Skin epidermis (tissue), 12 donors: ENCODE data around the gene PSMC3.
A peak's percentile ranks its signal among the peaks of the same experiment; 100 is the strongest.

Experiments used
- H3K27ac ChIP-seq, 21 experiments: fragments of 200-600 bp; sonication (generic) in 11 of 21; one replicate each; pipeline ENCODE4 v1.5.0; 2020; ENCODE audit warnings: mild to moderate bottlenecking in 3 of 21, inconsistent platforms in 2 of 21, moderate library complexity in 2 of 21
- H3K4me3 ChIP-seq, 7 experiments: fragments of 200-600 bp; sonication (generic) in 2 of 7; one replicate each; pipeline ENCODE4 v1.5.0; 2020; ENCODE audit warnings: inconsistent platforms in 2 of 7, mild to moderate bottlenecking in 2 of 7, moderate library complexity in 1 of 7

The PSMC3 gene

DNA sequence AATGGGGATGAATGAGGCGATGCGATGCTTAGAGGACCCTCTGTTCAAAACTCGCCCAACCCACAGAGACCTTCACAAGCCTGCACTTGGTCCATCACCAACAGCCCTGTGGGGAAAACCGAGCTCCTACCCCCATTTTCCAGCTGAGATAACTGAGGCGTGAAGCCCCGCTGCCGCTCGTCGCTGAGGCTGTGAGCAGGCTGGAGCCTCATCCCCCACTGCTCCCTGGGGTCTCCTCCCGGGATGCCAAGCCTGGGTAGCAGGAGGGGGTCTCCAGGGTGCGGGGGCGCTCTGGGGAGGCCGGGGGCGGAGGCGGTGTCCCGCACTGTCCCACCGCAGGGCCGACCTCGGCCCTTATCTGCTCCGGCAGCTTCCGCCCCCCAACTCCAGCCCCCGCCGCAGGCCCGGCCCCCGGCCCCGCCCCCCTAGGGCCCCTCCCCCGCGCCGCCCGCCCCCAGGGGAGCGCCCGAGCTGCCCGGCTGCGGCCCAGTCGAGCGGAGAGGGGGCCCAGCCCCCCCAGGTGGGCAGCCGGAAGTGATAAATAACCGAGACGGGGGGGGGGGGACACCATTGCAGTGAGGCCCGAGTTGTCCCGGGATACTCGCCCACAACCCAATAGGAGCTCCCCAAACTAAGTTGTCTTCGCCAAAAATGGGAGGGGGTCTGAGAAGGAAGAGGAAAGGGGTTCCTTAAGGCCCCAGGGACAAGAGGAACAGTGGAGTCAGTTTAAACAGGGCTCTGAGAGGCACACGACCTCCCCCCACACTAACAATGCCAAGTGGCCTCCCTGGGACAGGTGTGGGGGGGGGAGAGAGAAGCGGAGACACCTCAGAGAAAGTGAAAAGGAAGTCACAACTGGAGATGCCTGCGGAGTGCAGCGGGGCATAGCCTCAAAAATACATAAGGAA lies 26.1 kb downstream of the PSMC3 start:
- Histone ChIP-seq H3K27ac (peak overlapping the region in 20 of 21 experiments; percentile 12 to 89 (median 84)), H3K4me3 (peak overlapping the region; percentile 27 to 48 (median 35))

DNA sequence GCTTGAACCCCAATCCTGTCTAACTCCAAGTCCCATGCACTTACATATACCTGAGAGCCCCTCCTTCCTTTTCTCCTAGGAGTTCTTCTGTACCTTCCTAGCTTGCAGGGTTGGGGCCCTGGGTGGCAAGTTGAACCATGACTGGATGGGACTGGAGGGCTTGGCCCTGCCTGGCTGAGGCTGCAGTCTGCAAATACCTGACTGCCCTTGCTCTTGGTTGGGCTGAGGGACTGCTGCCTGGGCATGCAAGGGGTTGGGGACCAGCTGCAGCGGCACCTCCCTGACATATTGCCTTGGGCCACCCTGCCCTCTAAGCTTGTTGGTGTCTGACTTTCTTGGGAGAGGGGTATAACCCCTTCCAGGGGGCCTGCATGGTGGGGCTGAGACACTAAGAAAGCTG lies 27.7 kb downstream of the PSMC3 start:
- Histone ChIP-seq H3K4me3 (no peak overlapping the region), H3K27ac (peak overlapping the region in 5 of 21 experiments; percentile 7 to 86 (median 40))

DNA sequence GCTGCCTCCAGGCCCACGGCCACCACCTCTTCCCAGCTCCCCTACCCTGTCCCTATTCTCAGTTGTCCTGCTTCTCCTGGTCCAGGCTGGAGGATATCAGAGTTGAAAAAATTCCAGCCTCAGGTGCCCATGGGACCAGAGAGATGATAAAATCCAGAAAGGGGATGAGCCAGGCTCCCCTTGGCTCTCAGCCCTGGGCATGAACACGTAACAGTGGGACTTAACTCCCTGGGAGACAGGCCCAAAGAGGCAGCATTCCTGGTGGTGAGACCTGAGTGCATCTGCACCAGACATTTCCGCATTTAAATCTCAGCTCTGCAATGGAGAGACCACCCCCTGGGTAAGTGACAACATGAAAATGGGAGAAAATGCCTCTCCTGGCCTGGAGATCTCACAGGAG lies 28.2 kb downstream of the PSMC3 start:
- peak overlapping the region in 5 of 21 experiments; percentile 3 to 46 (median 38) for H3K27ac ChIP-seq
- no peak overlapping the region for H3K4me3 ChIP-seq

DNA sequence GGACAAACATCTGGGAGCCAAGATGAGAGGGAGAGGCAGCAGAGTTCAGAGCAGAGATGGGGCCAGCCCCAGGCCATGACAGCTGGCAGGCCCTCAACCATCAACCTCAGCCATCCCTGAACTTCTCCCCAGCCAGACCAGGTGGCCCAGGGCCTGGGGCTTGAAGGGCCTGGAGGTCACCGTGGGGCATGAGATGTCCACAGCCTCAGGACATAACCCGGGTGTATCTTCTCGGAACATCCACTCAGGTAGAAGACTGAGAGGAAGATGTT lies 30.3 kb downstream of the PSMC3 start:
- Histone ChIP-seq H3K4me3 (no peak overlapping the region), H3K27ac (peak overlapping the region; percentile 85 to 100 (median 94))

DNA sequence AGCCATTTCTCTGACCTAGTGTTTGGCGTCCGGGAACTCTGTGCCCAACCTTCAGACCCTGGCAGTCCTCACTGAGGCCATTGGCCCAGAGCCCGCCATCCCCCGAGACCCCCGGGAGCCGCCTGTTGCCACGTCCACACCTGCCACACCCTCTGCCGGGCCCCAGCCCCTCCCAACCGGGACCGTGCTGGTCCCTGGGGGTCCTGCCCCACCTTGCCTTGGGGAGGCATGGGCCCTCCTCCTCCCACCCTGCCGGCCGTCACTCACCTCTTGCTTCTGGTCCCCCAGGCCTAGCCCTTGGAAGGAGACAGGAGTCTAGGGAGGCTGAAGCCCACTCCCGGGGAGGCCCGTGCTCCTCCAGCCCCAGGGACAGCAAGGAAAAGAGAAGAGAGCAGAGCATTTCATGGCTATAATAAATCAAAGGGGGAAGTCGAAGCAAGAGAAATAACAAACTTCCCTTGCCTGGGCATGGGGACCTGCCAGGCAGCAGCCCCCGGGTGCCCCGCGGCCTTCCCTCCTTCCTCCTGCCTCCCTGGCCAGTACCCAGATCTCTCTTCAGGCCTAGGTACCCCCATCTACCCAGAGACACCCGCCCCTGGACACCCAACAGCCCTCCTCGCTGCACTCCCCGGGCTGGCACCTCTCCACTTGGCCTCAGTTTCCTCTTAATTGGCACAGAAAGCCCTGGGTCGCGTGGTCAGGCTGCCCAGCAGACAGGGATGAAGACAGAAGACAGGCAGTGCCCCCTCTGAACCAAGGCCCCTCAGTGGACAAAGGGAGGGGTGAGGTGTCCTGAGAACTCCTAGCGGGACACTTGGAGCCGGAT lies 30.8 kb downstream of the PSMC3 start:
- Histone ChIP-seq H3K4me3 (peak overlapping the region in 5 of 7 experiments; percentile 11 to 28 (median 17)), H3K27ac (peak overlapping the region; percentile 85 to 100 (median 94))

DNA sequence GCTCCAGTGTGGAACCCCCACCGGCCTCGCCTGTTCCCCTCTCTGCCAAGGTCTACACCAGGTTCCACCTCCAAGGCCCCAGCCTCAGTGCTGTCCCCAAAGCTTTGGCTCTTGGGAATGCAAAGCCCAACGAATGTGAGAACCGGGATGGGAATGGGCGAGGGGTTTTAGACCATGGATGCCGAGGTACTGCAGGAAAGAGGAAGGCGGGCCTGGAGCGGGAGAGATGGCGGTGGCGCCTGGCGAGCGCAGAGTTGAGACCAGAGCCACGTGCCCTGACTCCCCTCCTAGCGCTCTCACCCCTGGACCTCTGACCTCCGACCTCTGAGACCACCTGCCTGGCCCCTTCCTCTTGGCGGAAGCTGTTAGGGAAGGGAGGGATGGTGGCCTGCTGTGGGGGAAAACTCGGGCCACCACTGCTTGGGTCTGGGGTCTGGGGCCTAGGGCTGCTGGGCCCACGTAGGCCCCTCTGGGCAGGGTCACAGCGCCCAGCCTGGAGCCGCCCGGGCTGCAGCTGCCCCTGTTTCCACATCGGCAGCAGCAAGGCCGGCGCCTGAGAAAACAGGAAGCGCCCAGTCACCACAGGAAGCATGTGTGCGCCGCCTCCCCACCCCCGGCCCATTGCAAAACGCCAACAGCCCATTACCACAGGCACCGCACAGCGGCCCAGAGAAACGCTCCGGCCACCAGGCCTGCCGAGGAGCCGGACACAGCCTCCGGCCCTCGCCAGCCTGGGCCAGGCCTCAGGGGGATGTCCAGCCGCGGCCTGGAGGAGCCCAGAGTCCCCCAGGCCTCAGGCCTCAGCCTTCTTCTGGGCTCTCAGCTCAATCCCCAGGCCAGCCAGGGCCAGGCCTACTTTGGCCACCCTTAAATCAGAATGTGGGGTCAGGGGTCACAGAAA lies 31.7 kb downstream of the PSMC3 start:
- Histone ChIP-seq H3K4me3 (peak overlapping the region in 5 of 7 experiments; percentile 11 to 28 (median 17)), H3K27ac (peak overlapping the region; percentile 85 to 100 (median 94))

DNA sequence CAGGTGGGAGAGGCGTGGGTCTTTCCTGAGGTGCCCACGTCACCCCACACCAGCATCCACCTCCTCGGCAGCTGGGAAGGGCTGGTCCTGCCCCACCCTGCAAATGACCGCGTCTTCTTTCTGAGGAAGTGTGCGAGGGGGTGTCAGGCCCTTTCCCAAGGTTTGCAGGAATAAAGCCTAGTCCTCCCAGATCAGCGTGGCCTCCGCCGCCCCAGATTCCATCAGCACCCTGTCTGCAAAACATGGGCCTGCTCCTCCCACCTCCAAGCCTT lies 32.3 kb downstream of the PSMC3 start:
- H3K27ac ChIP-seq, result peak overlapping the region; percentile 85 to 100 (median 94)
- H3K4me3 ChIP-seq, result peak overlapping the region in 2 of 7 experiments; percentile 12 to 14

DNA sequence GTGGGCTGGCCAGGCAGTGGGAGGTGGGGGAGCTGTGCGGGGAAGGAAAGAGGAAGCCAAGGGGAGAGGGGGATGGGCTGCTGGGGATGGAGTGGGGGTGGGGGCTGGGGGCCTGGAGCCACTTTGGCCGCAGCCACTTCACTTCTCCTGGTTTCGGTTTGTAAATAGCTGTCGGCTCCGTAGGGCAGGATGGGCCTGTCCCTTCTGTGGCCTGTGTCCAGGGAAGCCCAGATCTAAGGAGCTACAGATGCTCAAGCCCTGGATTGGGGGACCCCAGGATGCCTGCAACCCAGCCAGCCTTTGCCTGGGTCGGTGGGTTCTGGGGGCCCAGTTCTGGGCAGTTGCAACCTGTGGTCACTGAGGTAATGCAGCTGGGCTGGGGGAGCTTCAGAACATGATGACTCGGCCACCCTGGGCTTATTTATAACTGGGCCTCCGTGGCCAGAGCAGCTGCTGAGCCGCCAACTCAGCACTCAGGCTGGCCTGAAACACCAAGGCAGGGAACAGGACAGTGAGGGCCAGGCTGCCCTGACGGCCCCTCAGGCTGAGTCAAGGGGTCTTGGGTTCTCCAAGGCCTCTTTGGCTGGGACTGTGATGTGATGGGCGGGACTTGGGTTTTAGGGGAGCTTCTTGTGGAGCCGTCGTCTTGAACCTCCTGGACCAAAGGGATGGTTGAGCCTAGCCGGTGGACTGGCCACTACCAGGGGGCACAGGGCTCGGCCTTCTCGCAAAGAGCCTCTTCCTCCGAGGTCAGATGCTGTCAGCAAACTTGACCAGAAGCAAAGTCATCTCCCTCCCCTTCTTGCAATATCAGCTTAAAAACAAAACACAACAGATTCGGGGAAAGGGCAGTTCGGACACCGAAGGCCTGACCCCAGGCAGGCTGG lies 32.8 kb downstream of the PSMC3 start:
- Histone ChIP-seq H3K27ac (peak overlapping the region in 20 of 21 experiments; percentile 85 to 100 (median 94)), H3K4me3 (peak overlapping the region in 1 of 7 experiments; percentile 14)

DNA sequence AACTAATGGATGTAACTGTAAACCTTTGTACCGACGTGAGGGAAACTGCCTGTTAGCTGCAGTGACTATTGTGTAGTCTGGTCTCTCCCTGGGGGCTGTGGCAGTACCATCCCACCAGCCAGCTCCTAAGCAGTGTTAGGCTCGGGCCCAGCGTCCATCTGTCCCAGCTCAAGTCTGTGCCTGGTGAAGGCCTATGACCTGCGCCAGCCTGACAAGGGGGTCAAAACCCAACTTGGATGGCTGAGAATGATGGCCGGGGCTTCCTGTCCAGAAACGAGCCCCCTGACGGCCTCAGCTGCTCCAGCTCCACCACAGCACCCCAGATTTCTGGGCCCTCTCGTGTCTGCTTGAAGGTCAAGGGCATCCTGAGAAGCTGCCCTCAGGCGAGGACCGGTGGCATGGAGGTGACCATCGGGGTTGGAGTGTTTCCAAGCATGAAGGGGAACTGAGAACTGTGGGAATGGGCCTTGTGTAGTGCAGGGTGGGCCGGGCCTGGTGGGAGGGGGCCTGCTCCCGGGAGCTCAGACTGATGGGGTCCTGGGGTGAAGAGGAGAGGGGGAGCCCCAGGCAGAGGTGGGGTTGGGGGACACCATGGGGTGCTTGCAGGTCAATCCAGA lies 33.6 kb downstream of the PSMC3 start:
- Histone ChIP-seq H3K27ac (peak overlapping the region in 20 of 21 experiments; percentile 31 to 100 (median 94)), H3K4me3 (no peak overlapping the region)

DNA sequence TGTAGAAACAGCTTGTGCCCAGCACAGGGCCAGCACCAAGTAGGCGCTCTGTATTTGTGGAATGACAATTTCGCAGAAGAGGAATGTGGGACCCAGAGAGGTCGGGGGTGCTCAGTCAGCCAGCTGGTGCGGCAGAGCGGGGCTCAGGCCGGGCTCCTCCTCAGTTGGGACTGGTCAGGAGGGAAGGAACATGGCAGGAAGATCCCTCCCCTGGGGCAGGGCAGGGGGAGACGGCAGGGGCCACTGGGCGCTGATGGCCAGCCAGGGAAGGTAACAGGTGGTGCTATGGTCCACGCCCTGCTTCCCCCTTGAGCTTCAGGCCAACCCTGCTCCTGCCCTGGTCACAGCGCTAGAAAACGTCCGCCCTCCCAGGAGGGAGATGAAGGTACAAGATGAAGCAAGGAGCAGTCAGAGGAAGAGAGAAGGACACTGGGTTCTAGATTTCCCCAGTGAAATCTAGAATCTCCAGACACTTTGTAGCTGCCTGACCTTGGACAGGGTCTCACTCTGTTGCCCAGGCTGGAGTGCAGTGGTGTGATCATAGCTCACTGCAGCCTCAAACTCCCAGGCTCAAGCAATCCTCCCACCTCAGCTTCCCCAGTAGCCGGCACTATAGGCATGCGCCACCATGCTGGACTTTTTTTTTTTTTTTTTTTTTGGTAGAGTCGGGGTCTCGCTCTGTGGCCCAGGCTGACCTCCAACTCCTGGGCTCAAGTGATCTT lies 34.4 kb downstream of the PSMC3 start:
- H3K4me3 ChIP-seq, result no peak overlapping the region
- peak overlapping the region in 18 of 21 experiments; percentile 66 to 100 (median 94) for H3K27ac ChIP-seq

DNA sequence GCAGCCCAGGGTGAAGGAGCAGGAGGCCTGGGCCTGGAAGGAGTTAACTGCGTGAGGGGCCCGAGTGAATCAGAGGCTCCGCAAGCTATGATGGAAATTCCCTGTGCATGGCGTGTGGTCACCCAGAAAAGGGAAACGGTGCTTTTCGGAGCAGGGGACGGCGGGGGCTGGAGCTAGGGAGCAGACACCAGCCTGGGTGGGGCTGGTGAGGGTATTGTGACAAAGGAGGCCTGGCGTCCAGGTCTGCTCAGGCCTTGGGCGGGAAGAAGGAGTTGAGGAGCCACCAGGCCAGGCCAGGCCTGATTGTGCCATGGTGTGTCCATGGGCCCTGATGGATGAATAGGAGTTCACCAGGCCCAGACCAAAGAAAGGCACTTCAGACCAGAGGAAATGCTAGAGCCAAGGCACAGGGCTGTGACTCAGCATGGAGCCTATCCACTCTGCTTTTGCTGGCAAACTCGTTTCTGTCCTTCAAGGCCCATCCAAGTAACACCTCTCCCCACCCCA lies 35.1 kb downstream of the PSMC3 start:
- peak overlapping the region; percentile 0 to 100 (median 93) for H3K27ac ChIP-seq
- H3K4me3 ChIP-seq, result no peak overlapping the region

DNA sequence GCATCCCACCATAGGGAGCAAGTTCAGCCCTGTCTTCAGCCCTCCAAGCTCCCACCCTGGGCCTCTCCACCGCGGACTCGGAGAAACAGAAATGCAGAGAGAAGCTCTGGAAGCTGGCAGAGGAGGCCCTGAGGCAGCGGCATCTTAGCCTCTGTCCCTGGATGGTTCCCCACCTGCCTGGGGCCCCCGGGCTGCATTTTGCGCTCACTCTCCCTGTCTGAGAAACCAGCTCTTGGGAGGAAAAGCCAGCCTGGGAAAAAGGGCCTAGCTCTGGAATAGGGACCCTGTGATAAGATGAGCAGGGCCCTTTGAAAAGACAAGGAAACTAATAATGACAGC lies 35.8 kb downstream of the PSMC3 start:
- Histone ChIP-seq H3K27ac (peak overlapping the region; percentile 0 to 100 (median 93)), H3K4me3 (no peak overlapping the region)

DNA sequence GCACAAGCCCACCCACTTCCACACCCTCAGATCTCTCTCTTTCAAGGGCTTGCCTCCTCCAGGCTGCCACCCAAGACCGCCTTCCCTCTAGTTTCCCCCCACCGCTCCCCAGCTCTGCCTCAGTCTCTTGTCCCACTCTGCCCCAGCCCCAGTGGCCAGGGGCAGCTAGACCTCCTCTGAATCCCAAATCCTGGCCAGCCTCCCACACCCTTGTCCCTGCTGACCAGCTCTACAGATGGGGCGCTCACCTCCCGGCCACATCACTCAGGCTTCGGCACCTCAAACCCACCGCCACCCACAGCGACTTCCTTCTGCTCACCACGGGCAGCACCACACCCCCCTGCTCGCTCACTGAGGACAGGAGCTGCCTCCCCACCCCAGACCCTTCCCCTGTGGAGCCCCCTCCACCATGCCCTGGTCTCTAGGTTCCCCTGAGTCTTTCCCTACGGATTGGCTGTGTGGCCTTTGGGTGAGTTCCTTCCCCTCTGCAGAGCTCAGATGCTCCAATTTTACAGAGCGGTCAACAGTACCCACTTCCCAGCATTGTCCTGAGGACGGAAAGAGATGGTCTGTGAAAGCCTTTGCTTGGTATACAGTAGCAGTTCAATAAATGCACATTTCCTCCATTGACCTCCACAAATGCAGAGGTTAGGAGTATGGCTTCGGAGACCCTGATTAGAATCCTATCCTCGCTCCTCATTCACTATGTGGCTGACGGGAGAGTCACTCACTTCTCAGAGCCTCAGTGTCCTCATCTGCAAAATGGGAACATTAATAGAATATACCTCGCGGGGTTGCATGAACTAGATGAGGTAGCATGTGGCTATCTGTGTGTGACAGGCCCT lies 36.4 kb downstream of the PSMC3 start:
- H3K4me3 ChIP-seq, result no peak overlapping the region

DNA sequence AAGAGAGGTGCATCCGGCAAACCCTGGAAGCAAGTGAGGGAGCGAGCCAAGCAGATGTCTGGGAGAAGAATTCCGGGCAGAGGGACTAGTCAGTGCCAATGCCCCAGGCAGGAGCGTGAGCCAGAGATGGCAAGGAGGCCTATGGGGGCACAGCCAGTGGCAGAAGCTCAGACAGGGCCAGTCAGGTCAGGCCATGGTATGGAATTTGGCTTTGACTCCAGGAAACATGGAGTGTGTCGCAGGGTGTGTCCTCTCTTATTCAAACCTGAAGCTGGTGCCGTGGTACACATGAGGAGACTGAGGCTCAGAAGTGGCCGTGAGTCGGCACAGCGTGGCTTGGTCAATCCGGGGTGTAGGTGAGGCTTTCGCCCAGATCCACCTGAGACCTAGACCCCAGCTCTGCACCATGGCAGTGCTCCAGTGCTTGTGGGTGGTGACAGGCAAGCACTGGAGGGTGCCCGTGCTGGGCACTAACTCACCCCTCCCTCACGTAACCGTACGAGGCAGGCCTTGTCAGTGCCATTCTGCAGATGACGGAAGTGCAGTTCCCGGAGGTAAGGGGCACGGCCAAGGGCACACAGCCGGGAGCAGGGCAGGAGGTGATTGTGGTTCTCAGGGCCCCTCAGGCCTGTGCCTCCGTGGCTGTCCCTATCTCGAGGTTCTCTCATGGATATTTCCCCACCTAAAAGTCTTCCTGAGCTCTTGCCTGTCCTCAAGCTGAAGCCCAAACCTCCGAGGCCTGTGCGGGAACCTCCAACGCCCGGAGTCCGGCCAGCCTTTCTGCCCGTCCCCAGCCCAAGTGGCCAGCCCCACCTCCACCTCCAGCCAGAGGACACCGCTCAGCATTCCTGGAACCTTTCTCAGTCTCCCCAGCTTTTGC lies 37.3 kb downstream of the PSMC3 start:
- no peak overlapping the region for H3K4me3 ChIP-seq

More for the DNA sequence above, 36.4 kb downstream of the PSMC3 start:
- peak overlapping the region in 20 of 21 experiments; percentile 65 to 100 (median 93) for H3K27ac ChIP-seq

DNA sequence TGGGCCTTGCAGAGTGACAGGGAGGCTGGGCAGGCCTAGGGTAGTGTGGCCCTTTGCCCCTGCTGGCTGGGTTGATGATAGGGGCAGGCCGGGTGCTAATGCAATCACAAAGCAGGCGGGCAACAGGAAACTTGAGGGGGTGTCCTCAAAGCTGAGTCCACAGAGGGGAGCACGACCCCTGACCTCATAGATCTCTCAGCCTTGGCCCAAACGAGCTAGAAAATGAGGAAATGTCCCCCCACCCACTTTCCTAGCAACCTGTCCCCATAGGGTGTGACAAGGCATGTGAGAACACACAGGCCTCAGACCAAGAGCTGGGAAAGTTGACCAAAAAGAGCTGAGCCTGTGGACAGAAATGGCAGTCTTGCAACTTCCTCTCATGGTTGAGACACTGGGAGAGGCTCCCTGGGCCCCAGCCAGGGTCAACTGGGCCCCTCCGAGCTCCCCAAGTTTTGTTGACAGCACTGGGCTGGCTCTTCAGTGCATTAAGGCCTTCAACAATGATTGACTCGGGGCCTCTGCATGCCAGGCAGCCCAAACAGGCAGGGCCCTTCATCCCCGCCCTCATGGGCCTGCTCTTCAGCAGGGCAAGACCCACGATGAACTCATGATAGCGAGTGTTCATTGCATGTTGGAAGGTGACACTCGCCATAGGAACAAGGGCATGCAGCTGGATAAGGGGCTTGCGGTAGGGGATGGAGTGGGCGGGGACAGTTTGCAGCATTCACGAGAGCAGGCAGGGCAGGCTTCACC lies 38.1 kb downstream of the PSMC3 start:
- Histone ChIP-seq H3K27ac (peak overlapping the region in 20 of 21 experiments; percentile 0 to 98 (median 89)), H3K4me3 (no peak overlapping the region)

More for the DNA sequence above, 37.3 kb downstream of the PSMC3 start:
- peak overlapping the region in 20 of 21 experiments; percentile 55 to 98 (median 89) for H3K27ac ChIP-seq
